K562 (cell line): ENCODE results near the gene KLRB1. TPM values are rescaled to one million over a fixed set of nuclear protein-coding genes. Genes with fewer than 3 reads are reported as not detected.

Experiments used
- EP400 ChIP-seq: fragments of 450-650 bp; IDR thresholded peaks from 2 replicates; pipeline ENCODE4 v1.6.1; 2017; ENCODE audit warnings: antibody characterized with exemption, mild to moderate bottlenecking, moderate library complexity
- GABPB1 ChIP-seq: sonication (generic); formaldehyde crosslinking; IDR thresholded peaks from 2 replicates; pipeline ENCODE4 v1.8.0; 2022; ENCODE audit warnings: mild to moderate bottlenecking, missing genetic modification reagents
- HDAC2 ChIP-seq: fragments of 450-650 bp; IDR thresholded peaks from 2 replicates; pipeline ENCODE4 v1.6.1; 2016; ENCODE audit warnings: mild to moderate bottlenecking
- KLF13 ChIP-seq: fragments of 450-650 bp; IDR thresholded peaks from 2 replicates; pipeline ENCODE4 v1.6.1; 2016; ENCODE audit warnings: missing genetic modification characterization, low read depth, mild to moderate bottlenecking, missing compliant biosample characterization, moderate library complexity, borderline replicate concordance
- MAX ChIP-seq: sonication (generic); formaldehyde crosslinking; IDR thresholded peaks from 2 replicates; pipeline ENCODE4 v1.9.0; 2022; ENCODE audit warnings: mild to moderate bottlenecking, missing genetic modification reagents
- NBN ChIP-seq: fragments of 450-650 bp; IDR thresholded peaks from 2 replicates; pipeline ENCODE4 v1.6.1; 2016; ENCODE audit warnings: low read depth, mild to moderate bottlenecking
- NR2C1 ChIP-seq, 2 experiments: fragments of 450-650 bp; IDR thresholded peaks; 2 replicates each; pipeline ENCODE4 v1.6.1; 2017; ENCODE audit warnings: mild to moderate bottlenecking in 2 of 2, antibody characterized with exemption in 1 of 2, inconsistent platforms in 1 of 2, missing compliant biosample characterization in 1 of 2, missing genetic modification characterization in 1 of 2
- NR3C1 ChIP-seq: sonication (generic); formaldehyde crosslinking; IDR thresholded peaks from 2 replicates; pipeline ENCODE4 v1.8.1; 2022; ENCODE audit warnings: missing genetic modification reagents
- RBBP5 ChIP-seq: fragments of 200-600 bp; sonication (generic); IDR thresholded peaks from 2 replicates; pipeline ENCODE4 v1.6.1; 2012; ENCODE audit warnings: borderline replicate concordance, mild to moderate bottlenecking, low read length, control low read depth, inconsistent platforms; ENCODE audit not compliant: insufficient read depth, poor library complexity, severe bottlenecking
- ZBTB1 ChIP-seq: sonication (generic); formaldehyde crosslinking; IDR thresholded peaks from 2 replicates; pipeline ENCODE4 v1.8.1; 2023; ENCODE audit warnings: missing genetic modification reagents, low read depth, mild to moderate bottlenecking, borderline replicate concordance
- ZNF316 ChIP-seq: fragments of 450-650 bp; IDR thresholded peaks from 2 replicates; pipeline ENCODE4 v1.6.1; 2016
- polyA plus RNA-seq, 8 experiments: library from polyadenylated mRNA; depleted of rRNA in 4 of 8; stranded (reverse) in 5 of 8; unstranded in 3 of 8; fragments of >200 nt; fragmentation: Nextera tagmentation in 2 of 8; fragmentation: Illumina TruSeq in 1 of 8; extraction: Ambion mirVana in 2 of 8; extraction: Trizol in 1 of 8; gene quantifications; 2 replicates each; pipeline versions ENCODE4 v1.2.1 to v1.2.3, GENCODE V29; 2011 to 2014; ENCODE audit warnings: inconsistent platforms in 1 of 8, missing spikeins in 1 of 8
- total RNA-seq, 7 experiments: library from RNA; depleted of rRNA in 6 of 7; stranded (reverse); fragments of >200 nt in 6 of 7; fragmentation: Illumina TruSeq in 2 of 7; extraction: Trizol in 2 of 7; gene quantifications; 2 replicates each; pipeline versions ENCODE4 v1.2.1 to v1.2.3, GENCODE V29; 2011 to 2021; ENCODE audit warnings: low replicate concordance in 1 of 7
- TF ChIP-seq, protein P1 (sequence below), 2 experiments: fragments of 450-650 bp; formaldehyde crosslinking in 1 of 2; IDR thresholded peaks; 2 replicates each; pipeline versions ENCODE4 v1.4.0 to v1.6.1; 2014 to 2020; ENCODE audit warnings: mild to moderate bottlenecking in 2 of 2, borderline replicate concordance in 1 of 2, low read depth in 1 of 2
- TF ChIP-seq, protein P2 (sequence below): fragments of 250-450 bp; sonication (Bioruptor Pico); IDR thresholded peaks from 2 replicates; pipeline ENCODE4 v1.4.0; 2020; ENCODE audit warnings: mild to moderate bottlenecking

KLRB1 gene
- total and polyA plus RNA-seq, 9 of the 15 experiments (the other 6 are each of a cell fraction or from before 2014, with no cell fraction given) = not detected

GRCh38 chr12:9647825-9648700 lies 40.3 kb upstream of the KLRB1 start (continued):
- TF ChIP-seq, protein P1, sequence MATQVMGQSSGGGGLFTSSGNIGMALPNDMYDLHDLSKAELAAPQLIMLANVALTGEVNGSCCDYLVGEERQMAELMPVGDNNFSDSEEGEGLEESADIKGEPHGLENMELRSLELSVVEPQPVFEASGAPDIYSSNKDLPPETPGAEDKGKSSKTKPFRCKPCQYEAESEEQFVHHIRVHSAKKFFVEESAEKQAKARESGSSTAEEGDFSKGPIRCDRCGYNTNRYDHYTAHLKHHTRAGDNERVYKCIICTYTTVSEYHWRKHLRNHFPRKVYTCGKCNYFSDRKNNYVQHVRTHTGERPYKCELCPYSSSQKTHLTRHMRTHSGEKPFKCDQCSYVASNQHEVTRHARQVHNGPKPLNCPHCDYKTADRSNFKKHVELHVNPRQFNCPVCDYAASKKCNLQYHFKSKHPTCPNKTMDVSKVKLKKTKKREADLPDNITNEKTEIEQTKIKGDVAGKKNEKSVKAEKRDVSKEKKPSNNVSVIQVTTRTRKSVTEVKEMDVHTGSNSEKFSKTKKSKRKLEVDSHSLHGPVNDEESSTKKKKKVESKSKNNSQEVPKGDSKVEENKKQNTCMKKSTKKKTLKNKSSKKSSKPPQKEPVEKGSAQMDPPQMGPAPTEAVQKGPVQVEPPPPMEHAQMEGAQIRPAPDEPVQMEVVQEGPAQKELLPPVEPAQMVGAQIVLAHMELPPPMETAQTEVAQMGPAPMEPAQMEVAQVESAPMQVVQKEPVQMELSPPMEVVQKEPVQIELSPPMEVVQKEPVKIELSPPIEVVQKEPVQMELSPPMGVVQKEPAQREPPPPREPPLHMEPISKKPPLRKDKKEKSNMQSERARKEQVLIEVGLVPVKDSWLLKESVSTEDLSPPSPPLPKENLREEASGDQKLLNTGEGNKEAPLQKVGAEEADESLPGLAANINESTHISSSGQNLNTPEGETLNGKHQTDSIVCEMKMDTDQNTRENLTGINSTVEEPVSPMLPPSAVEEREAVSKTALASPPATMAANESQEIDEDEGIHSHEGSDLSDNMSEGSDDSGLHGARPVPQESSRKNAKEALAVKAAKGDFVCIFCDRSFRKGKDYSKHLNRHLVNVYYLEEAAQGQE (IDR thresholded peaks at IDR 0.05; ENCODE audit: borderline replicate concordance) = no peak
- TF ChIP-seq, protein P1 (CRISPR knock-in tag; IDR thresholded peaks at IDR 0.05; ENCODE audit: low read depth) = no peak
- TF ChIP-seq NR3C1 (CRISPR knock-in tag) (no peak), KLF13 (tag) (no peak), ZNF316 (no peak), MAX (CRISPR knock-in tag) (peak; percentile 93), NR2C1 (IDR thresholded peaks at IDR 0.05) (peak; percentile 32), NR2C1 (tag; IDR thresholded peaks at IDR 0.05) (no peak), RBBP5 (no peak), NBN (no peak), ZBTB1 (CRISPR knock-in tag) (no peak), GABPB1 (CRISPR knock-in tag) (peak; percentile 64; the same call in 1 of the 2 replicates), EP400 (peak; percentile 44; the same call in 1 of the 2 replicates), HDAC2 (peak; percentile 59; the same call in 1 of the 2 replicates)
- TF ChIP-seq, protein P2, sequence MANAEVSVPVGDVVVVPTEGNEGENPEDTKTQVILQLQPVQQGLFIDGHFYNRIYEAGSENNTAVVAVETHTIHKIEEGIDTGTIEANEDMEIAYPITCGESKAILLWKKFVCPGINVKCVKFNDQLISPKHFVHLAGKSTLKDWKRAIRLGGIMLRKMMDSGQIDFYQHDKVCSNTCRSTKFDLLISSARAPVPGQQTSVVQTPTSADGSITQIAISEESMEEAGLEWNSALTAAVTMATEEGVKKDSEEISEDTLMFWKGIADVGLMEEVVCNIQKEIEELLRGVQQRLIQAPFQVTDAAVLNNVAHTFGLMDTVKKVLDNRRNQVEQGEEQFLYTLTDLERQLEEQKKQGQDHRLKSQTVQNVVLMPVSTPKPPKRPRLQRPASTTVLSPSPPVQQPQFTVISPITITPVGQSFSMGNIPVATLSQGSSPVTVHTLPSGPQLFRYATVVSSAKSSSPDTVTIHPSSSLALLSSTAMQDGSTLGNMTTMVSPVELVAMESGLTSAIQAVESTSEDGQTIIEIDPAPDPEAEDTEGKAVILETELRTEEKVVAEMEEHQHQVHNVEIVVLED (CRISPR knock-in tag) = peak; percentile 60; the same call in 1 of the 2 replicates
